B cell (primary cell): ENCODE measurements around the gene RAB22A. TPM values are rescaled to one million over a fixed set of nuclear protein-coding genes. Genes with fewer than 3 reads are reported as not detected.

Experiments
- ATAC-seq: fragments of 200-7000 bp; cut with Tn5 transposase; one replicate; pipeline ENCODE4 v1.10.0; 2021; ENCODE audit warnings: low read depth, mild to moderate bottlenecking, moderate number of reproducible peaks, moderate library complexity
- CTCF ChIA-PET: fragments of 350-600 bp; sonication (Branson Sonifier 250); formaldehyde crosslinking; loops from one replicate; lab custom pipeline; 2021; ENCODE audit warnings: antibody characterized with exemption, inconsistent platforms; lab: Charles Lee
- POLR2A ChIA-PET: fragments of 350-600 bp; sonication (Branson Sonifier 250); formaldehyde crosslinking; loops from one replicate; lab custom pipeline; 2021; ENCODE audit warnings: antibody characterized with exemption; lab: Charles Lee
- DNase-seq: peaks from one replicate; pipeline ENCODE4 v3.0.0; 2013
- H2AFZ ChIP-seq: 2 replicates; pipeline ENCODE4 v1.6.1; 2012; ENCODE audit warnings: mild to moderate bottlenecking, low read depth, low read length; ENCODE audit not compliant: insufficient read depth, poor library complexity, severe bottlenecking
- H3K27ac ChIP-seq, 2 donors: 1 replicate in 1 of 2; 2 replicates in 1 of 2; pipeline ENCODE4 v1.5.1; 2012 to 2013; ENCODE audit warnings: low read length in 2 of 2, mild to moderate bottlenecking in 2 of 2, moderate library complexity in 1 of 2
- H3K27me3 ChIP-seq, 4 experiments: fragments of 200-600 bp in 1 of 4; sonication (generic) in 1 of 4; replicated peaks in 1 of 4; 1 replicate in 2 of 4; 2 replicates in 2 of 4; pipeline versions ENCODE4 v1.6.1 to v1.7.0; 2013 to 2016; ENCODE audit warnings: low read length in 3 of 4, mild to moderate bottlenecking in 2 of 4, mixed read lengths in 1 of 4, moderate library complexity in 1 of 4; ENCODE audit not compliant: insufficient read depth in 4 of 4, control insufficient read depth in 3 of 4; ENCODE audit errors: control extremely low read depth in 1 of 4
- H3K36me3 ChIP-seq, 2 experiments: replicated peaks in 1 of 2; 1 replicate in 1 of 2; 2 replicates in 1 of 2; pipeline versions ENCODE4 v1.6.1 to v1.7.1; 2013; ENCODE audit warnings: low read length in 1 of 2; ENCODE audit not compliant: insufficient read depth in 2 of 2, control insufficient read depth in 1 of 2; ENCODE audit errors: control extremely low read depth in 1 of 2, extremely low read depth in 1 of 2
- H3K4me1 ChIP-seq, 2 donors: fragments of 200-600 bp in 1 of 2; sonication (generic) in 1 of 2; 1 replicate in 1 of 2; 2 replicates in 1 of 2; pipeline versions ENCODE4 v1.5.1 to v1.6.1; 2013 to 2017; ENCODE audit warnings: low read length in 2 of 2; ENCODE audit not compliant: control insufficient read depth in 2 of 2, insufficient read depth in 2 of 2
- H3K4me2 ChIP-seq: replicated peaks from 2 replicates; pipeline ENCODE3; 2012; ENCODE audit warnings: mild to moderate bottlenecking, low read depth, low read length; ENCODE audit not compliant: poor library complexity, severe bottlenecking
- H3K4me3 ChIP-seq, 5 experiments: fragments of 200-600 bp in 1 of 5; sonication (generic) in 1 of 5; 1 replicate in 3 of 5; 2 replicates in 2 of 5; pipeline versions ENCODE4 v1.5.1 to v1.7.0; 2011 to 2016; ENCODE audit warnings: low read length in 4 of 5, mild to moderate bottlenecking in 4 of 5, low read depth in 2 of 5, control low read depth in 1 of 5, moderate library complexity in 1 of 5; ENCODE audit not compliant: insufficient read depth in 1 of 5; ENCODE audit errors: control extremely low read depth in 1 of 5, extremely low read depth in 1 of 5
- H3K79me2 ChIP-seq: fragments of 200-600 bp; sonication (generic); one replicate; pipeline ENCODE4 v1.6.0; 2016; ENCODE audit warnings: low read length; ENCODE audit not compliant: control insufficient read depth, insufficient read depth
- H3K9ac ChIP-seq: fragments of 200-600 bp; sonication (generic); 2 replicates; pipeline ENCODE4 v1.6.1; 2017; ENCODE audit warnings: mild to moderate bottlenecking, low read length, moderate library complexity
- H3K9me3 ChIP-seq, 3 donors: one replicate each; pipeline versions ENCODE4 v1.6.1 to v1.7.1; 2013; ENCODE audit warnings: low read length in 2 of 3; ENCODE audit not compliant: control insufficient read depth in 2 of 3, insufficient read depth in 1 of 3; ENCODE audit errors: control extremely low read depth in 1 of 3
- H4K20me1 ChIP-seq: 2 replicates; pipeline ENCODE4 v1.6.0; 2012; ENCODE audit warnings: mild to moderate bottlenecking, low read length; ENCODE audit not compliant: insufficient read depth, control insufficient read depth, poor library complexity, severe bottlenecking
- H3K27ac Mint-ChIP-seq: one replicate; pipeline ENCODE4 v1.8.0; 2021; ENCODE audit warnings: mixed read lengths
- H3K27me3 Mint-ChIP-seq: one replicate; pipeline ENCODE4 v1.8.0; 2021; ENCODE audit warnings: mixed read lengths
- H3K4me1 Mint-ChIP-seq: one replicate; pipeline ENCODE4 v1.8.0; 2021; ENCODE audit warnings: mixed read lengths
- H3K4me3 Mint-ChIP-seq: one replicate; pipeline ENCODE4 v1.8.0; 2021; ENCODE audit warnings: mixed read lengths
- H3K9me3 Mint-ChIP-seq: one replicate; pipeline ENCODE4 v1.8.0; 2022; ENCODE audit warnings: mixed read lengths; ENCODE audit not compliant: insufficient read depth
- EZH2 ChIP-seq: IDR thresholded peaks from 2 replicates; pipeline ENCODE4 v1.6.1; 2012; ENCODE audit warnings: borderline replicate concordance, low read depth, mild to moderate bottlenecking, moderate library complexity, low read length; ENCODE audit not compliant: insufficient read depth, poor library complexity, severe bottlenecking
- WGBS: methylation state at CpG from one replicate; pipeline ENCODE4 v1.1.5; 2013; ENCODE audit warnings: missing lambda C conversion rate; ENCODE audit not compliant: insufficient coverage; 5-methylcytosine and 5-hydroxymethylcytosine counted together
- intact Hi-C: fragments of 100-400 bp; cut with micrococcal nuclease; formaldehyde crosslinking; loops from one replicate; pipeline ENCODE4 v1.10.0; 2022
- polyA plus RNA-seq: library from polyadenylated mRNA; depleted of rRNA; stranded (reverse); fragments of >200 nt; gene quantifications from 2 replicates; pipeline ENCODE4 v1.2.3, GENCODE V29; 2012
- total RNA-seq, 2 donors: library from RNA; stranded (reverse); fragments of 120-200 nt in 1 of 2; gene quantifications; 1 replicate in 1 of 2; 2 replicates in 1 of 2; pipeline versions ENCODE4 v1.2.3 to v1.2.4, GENCODE V29; 2013 to 2022
- TF ChIP-seq, protein P1 (sequence below): fragments of 200-600 bp; IDR thresholded peaks from one replicate; pipeline ENCODE4 v1.8.0; 2022; ENCODE audit warnings: antibody characterized with exemption, mild to moderate bottlenecking

Gene RAB22A
- total and polyA plus RNA-seq, 2 donors (not counting 1 experiment from before 2014, with no cell fraction given), result 7.5 to 21.1 TPM

DNA sequence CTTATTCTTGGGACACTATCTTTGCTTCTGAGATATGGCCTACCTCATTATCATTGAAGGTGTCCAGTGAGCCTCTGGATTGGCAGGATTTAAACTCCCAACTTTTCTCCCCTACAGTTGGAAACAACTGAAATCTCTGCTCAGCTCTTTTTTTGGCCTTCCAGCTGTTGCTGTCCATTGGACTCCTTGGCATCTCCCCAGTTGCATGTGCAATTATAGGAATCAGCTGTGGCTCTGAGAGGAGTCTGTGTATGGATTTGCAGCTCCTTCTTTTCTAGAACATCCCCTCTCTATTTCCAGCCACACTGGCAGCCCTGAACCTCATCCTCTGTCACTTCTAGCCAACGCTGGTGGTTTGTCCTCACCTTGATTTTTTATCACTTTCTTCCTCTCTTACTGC, 21.2 kb downstream of the RAB22A start:
- ChIA-PET CTCF (no interaction called here), POLR2A (no interaction called here)
- TF ChIP-seq EZH2, result no peak
- TF ChIP-seq, protein P1, sequence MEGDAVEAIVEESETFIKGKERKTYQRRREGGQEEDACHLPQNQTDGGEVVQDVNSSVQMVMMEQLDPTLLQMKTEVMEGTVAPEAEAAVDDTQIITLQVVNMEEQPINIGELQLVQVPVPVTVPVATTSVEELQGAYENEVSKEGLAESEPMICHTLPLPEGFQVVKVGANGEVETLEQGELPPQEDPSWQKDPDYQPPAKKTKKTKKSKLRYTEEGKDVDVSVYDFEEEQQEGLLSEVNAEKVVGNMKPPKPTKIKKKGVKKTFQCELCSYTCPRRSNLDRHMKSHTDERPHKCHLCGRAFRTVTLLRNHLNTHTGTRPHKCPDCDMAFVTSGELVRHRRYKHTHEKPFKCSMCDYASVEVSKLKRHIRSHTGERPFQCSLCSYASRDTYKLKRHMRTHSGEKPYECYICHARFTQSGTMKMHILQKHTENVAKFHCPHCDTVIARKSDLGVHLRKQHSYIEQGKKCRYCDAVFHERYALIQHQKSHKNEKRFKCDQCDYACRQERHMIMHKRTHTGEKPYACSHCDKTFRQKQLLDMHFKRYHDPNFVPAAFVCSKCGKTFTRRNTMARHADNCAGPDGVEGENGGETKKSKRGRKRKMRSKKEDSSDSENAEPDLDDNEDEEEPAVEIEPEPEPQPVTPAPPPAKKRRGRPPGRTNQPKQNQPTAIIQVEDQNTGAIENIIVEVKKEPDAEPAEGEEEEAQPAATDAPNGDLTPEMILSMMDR, result no peak
- Histone ChIP-seq H3K4me1 (no peaks in the 10 kb centered on the region), H3K36me3 (peaks cover 7 to 8% of the 10 kb centered on the region in 2 experiments), H3K4me2 (no peak overlapping the region), H3K9me3 (no peaks in the 10 kb centered on the region), H3K27ac (no peak overlapping the region), H2AFZ (no peak overlapping the region), H3K4me3 (no peak overlapping the region), H3K9ac (no peak overlapping the region), H3K79me2 (peaks cover 85% of the 10 kb centered on the region), H4K20me1 (peaks cover 49% of the 10 kb centered on the region), H3K27me3 (no peaks in the 10 kb centered on the region)
- Mint-ChIP-seq H3K27ac (no peak overlapping the region), H3K4me3 (no peak overlapping the region), H3K4me1 (peaks cover 30% of the 10 kb centered on the region), H3K9me3 (no peaks in the 10 kb centered on the region), H3K27me3 (no peaks in the 10 kb centered on the region)
- WGBS, result 85% methylated on average over 1 of the region's 1 CpG
- DNase-seq, result no peak
- intact Hi-C loops, result no loop called here
- no peak for ATAC-seq

DNA sequence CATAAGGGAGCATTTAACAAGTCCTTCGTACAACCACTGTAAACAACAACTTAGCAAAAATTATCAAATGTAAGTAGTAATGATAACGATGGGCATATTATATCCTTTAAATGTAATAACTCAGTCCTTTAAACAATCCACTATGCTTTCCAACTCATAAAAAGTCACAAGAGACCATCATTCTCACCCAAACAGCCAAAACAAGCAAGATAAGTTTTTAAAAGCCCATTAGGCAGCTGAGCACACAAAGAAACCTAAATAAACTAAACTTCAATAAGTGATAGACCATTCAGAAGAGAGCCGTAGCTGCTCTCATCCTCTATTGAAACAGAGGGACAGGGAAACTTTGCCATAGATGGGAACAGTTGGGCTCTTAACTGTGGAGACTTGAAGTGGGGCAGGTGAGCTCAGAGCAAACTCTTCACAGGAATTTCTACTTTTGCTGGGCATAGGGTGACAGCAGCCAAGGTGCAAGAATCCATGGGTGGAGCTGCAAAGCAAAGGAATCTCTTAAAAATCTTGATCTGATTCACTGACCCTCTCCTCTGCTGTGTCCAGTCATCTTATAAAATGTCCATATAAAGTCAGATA, 22.5 kb downstream of the RAB22A start:
- no peaks in the 10 kb centered on the region for H3K9me3 ChIP-seq
- H3K4me2 ChIP-seq, result no peak overlapping the region
- peaks cover 7 to 8% of the 10 kb centered on the region in 2 experiments for H3K36me3 ChIP-seq
- WGBS, result 100% methylated on average over 1 of the region's 3 CpGs
- H3K27ac ChIP-seq, result no peak overlapping the region
- peaks cover 22% of the 10 kb centered on the region for H3K4me1 Mint-ChIP-seq
- no peaks in the 10 kb centered on the region for H3K9me3 Mint-ChIP-seq
- no peak overlapping the region for H3K4me3 Mint-ChIP-seq
- no peak overlapping the region for H2AFZ ChIP-seq
- H3K4me3 ChIP-seq, result no peak overlapping the region
- TF ChIP-seq, protein P1, result no peak
- TF ChIP-seq EZH2, result no peak
- H3K27me3 Mint-ChIP-seq, result no peaks in the 10 kb centered on the region
- CTCF ChIA-PET, result no interaction called here
- H3K9ac ChIP-seq, result no peak overlapping the region
- peaks cover 74% of the 10 kb centered on the region for H3K79me2 ChIP-seq
- no peak overlapping the region for H3K27ac Mint-ChIP-seq
- ATAC-seq, result no peak
- DNase-seq, result no peak
- POLR2A ChIA-PET, result no interaction called here
- no peaks in the 10 kb centered on the region for H3K27me3 ChIP-seq
- peaks cover 42% of the 10 kb centered on the region for H4K20me1 ChIP-seq
- intact Hi-C loops, result no loop called here
- no peaks in the 10 kb centered on the region for H3K4me1 ChIP-seq
